Neuronal stem cell (in vitro differentiated cells): ENCODE measurements around the gene ZNF846.

Experiments used
- DNase-seq: peaks from one replicate; pipeline ENCODE4 v3.0.0-alpha.2; 2013; ENCODE audit warnings: low spot score
- H2AFZ ChIP-seq: one replicate; pipeline ENCODE4 v1.6.1; 2013; ENCODE audit warnings: mild to moderate bottlenecking, low read length, inconsistent platforms
- H2AK5ac ChIP-seq: 2 replicates; pipeline ENCODE4 v1.6.1; 2013; ENCODE audit warnings: low read depth, mild to moderate bottlenecking, inconsistent platforms, low read length, moderate library complexity, mixed read lengths
- H2BK120ac ChIP-seq: 2 replicates; pipeline ENCODE4 v1.6.1; 2013; ENCODE audit warnings: low read depth, mild to moderate bottlenecking, inconsistent platforms, low read length, moderate library complexity, mixed read lengths
- H2BK12ac ChIP-seq: one replicate; pipeline ENCODE4 v1.6.1; 2013; ENCODE audit warnings: low read length, inconsistent platforms
- H2BK15ac ChIP-seq: 2 replicates; pipeline ENCODE4 v1.6.1; 2013; ENCODE audit warnings: mild to moderate bottlenecking, low read length, inconsistent platforms, mixed read lengths
- H2BK5ac ChIP-seq: one replicate; pipeline ENCODE4 v1.6.1; 2013; ENCODE audit warnings: inconsistent platforms, mild to moderate bottlenecking, low read length, moderate library complexity
- H3K14ac ChIP-seq: one replicate; pipeline ENCODE4 v1.6.1; 2013; ENCODE audit warnings: low read length, inconsistent platforms
- H3K18ac ChIP-seq: 2 replicates; pipeline ENCODE4 v1.6.1; 2013; ENCODE audit warnings: low read length, inconsistent platforms
- H3K23ac ChIP-seq: 2 replicates; pipeline ENCODE4 v1.6.1; 2013; ENCODE audit warnings: low read depth, mild to moderate bottlenecking, mixed read lengths, low read length, inconsistent platforms; ENCODE audit not compliant: poor library complexity
- H3K27ac ChIP-seq: replicated peaks from 3 replicates; pipeline ENCODE4 v1.5.1; 2013; ENCODE audit warnings: low read length, inconsistent platforms
- H3K27me3 ChIP-seq, 3 experiments: 2 replicates each; pipeline ENCODE4 v1.6.1; 2013; ENCODE audit warnings: low read length in 3 of 3, mild to moderate bottlenecking in 2 of 3, inconsistent platforms in 1 of 3, low read depth in 1 of 3, mixed read lengths in 1 of 3, moderate library complexity in 1 of 3; ENCODE audit not compliant: control insufficient read depth in 3 of 3, insufficient read depth in 3 of 3
- H3K36me3 ChIP-seq, 2 donors: replicated peaks in 1 of 2; 2 replicates each; pipeline ENCODE4 v1.6.1; 2013; ENCODE audit warnings: low read length in 2 of 2; ENCODE audit not compliant: control insufficient read depth in 2 of 2, insufficient read depth in 2 of 2
- H3K4ac ChIP-seq: 2 replicates; pipeline ENCODE4 v1.6.1; 2013; ENCODE audit warnings: inconsistent platforms, mild to moderate bottlenecking, low read length, moderate library complexity
- H3K4me1 ChIP-seq, 2 donors: 1 replicate in 1 of 2; 2 replicates in 1 of 2; pipeline ENCODE4 v1.6.1; 2013; ENCODE audit warnings: low read length in 2 of 2, low read depth in 1 of 2; ENCODE audit not compliant: control insufficient read depth in 2 of 2, insufficient read depth in 1 of 2
- H3K4me2 ChIP-seq: one replicate; pipeline ENCODE4 v1.6.1; 2013; ENCODE audit warnings: mild to moderate bottlenecking, low read length, inconsistent platforms; ENCODE audit not compliant: insufficient read depth, poor library complexity, severe bottlenecking
- H3K4me3 ChIP-seq, 2 donors: 2 replicates each; pipeline ENCODE4 v1.5.1; 2013; ENCODE audit warnings: low read length in 2 of 2, mild to moderate bottlenecking in 2 of 2, inconsistent platforms in 1 of 2, moderate library complexity in 1 of 2
- H3K79me1 ChIP-seq: one replicate; pipeline ENCODE4 v1.6.1; 2013; ENCODE audit warnings: low read depth, mild to moderate bottlenecking, inconsistent platforms, low read length, moderate library complexity
- H3K9ac ChIP-seq: one replicate; pipeline ENCODE4 v1.6.1; 2013; ENCODE audit warnings: mild to moderate bottlenecking, low read depth, low read length, inconsistent platforms; ENCODE audit not compliant: poor library complexity
- H3K9me3 ChIP-seq, 2 donors: replicated peaks in 1 of 2; 2 replicates each; pipeline versions ENCODE3 to v1.6.1; 2013; ENCODE audit warnings: low read length in 2 of 2, mild to moderate bottlenecking in 2 of 2, inconsistent platforms in 1 of 2, low read depth in 1 of 2, mixed read lengths in 1 of 2, moderate library complexity in 1 of 2; ENCODE audit not compliant: control insufficient read depth in 2 of 2, insufficient read depth in 1 of 2
- H4K8ac ChIP-seq: one replicate; pipeline ENCODE4 v1.6.1; 2013; ENCODE audit warnings: low read depth, mild to moderate bottlenecking, inconsistent platforms, low read length, moderate library complexity
- H4K91ac ChIP-seq: one replicate; pipeline ENCODE4 v1.6.1; 2013; ENCODE audit warnings: low read length, low read depth, mild to moderate bottlenecking, inconsistent platforms; ENCODE audit not compliant: poor library complexity
- WGBS, 2 donors: extraction: QIAGEN DNeasy Blood & Tissue Kit; methylation state at CpG; one replicate each; pipeline ENCODE4 v1.1.7; 2013; ENCODE audit warnings: missing lambda C conversion rate in 2 of 2, mixed read lengths in 1 of 2; ENCODE audit not compliant: insufficient read length in 2 of 2, insufficient replicate concordance in 1 of 2; ENCODE audit errors: extremely low coverage in 2 of 2; 5-methylcytosine and 5-hydroxymethylcytosine counted together

ZNF846 gene

DNA sequence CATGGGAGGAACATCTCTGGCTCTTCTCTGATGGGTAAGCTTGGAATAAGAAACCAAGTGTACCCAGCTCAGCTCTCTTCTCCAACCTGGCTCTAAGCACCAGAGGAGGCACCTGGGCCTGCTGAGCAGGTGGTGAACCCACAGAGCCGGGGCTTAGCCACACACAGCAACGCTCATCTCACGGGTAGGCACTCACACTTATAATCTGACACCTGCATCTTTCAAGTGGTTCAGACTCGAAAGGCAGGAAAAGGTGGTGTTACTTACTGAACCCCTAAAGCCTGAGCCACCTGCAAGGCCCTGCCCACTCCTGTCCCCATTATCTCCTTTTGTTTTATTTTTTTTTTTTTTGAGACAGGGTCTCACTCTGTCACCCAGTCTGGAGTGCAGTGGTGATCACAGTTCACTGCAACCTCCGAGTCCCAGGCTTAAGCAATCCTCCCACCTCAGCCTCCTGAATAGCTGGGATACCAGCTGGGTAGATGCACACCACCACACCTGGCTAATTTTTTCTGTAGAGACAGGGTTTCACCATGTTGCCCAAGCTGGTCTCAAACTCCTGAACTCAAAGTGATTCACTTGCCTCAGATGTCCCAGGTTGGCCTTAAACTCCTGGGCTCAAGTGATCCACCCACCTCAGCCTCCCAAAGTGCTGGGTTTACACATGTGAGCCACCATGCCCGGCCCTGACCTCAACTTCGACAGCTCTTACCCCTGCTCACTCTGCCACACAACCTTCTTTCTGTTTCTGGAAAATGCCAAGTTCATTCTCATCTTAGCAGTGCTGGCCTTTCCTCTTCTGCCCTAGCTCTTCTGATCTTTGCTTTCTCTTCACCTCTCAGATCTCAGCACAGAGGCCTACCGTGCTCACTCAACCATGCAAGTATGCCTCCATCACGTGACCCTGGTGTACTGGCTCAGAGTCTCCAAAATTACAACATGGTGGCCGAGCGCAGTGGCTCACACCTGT lies 40.6 kb upstream of the ZNF846 start:
- DNase-seq = no peak
- no peak overlapping the region for H2BK12ac ChIP-seq
- no peak overlapping the region for H3K14ac ChIP-seq
- no peak overlapping the region for H3K4ac ChIP-seq
- H3K9me3 ChIP-seq = no peaks in the 10 kb centered on the region
- no peak overlapping the region for H3K23ac ChIP-seq
- H4K91ac ChIP-seq = no peak overlapping the region
- no peak overlapping the region for H2BK120ac ChIP-seq
- no peak overlapping the region for H2BK15ac ChIP-seq
- no peak overlapping the region for H3K9ac ChIP-seq
- H2AFZ ChIP-seq = no peak overlapping the region
- H2AK5ac ChIP-seq = no peak overlapping the region
- H3K4me1 ChIP-seq = no peaks in the 10 kb centered on the region
- H3K79me1 ChIP-seq = peaks cover 2% of the 10 kb centered on the region
- H3K4me3 ChIP-seq = no peak overlapping the region
- peak overlapping the region; percentile 96 for H4K8ac ChIP-seq
- WGBS, 2 donors = no CpG with 5 or more reads among the region's 11 CpGs
- no peaks in the 10 kb centered on the region for H3K27me3 ChIP-seq
- H2BK5ac ChIP-seq = no peak overlapping the region
- no peak overlapping the region for H3K18ac ChIP-seq
- no peak overlapping the region for H3K27ac ChIP-seq
- no peak overlapping the region for H3K4me2 ChIP-seq
- H3K36me3 ChIP-seq = peaks cover 31 to 70% of the 10 kb centered on the region in 2 donors

DNA sequence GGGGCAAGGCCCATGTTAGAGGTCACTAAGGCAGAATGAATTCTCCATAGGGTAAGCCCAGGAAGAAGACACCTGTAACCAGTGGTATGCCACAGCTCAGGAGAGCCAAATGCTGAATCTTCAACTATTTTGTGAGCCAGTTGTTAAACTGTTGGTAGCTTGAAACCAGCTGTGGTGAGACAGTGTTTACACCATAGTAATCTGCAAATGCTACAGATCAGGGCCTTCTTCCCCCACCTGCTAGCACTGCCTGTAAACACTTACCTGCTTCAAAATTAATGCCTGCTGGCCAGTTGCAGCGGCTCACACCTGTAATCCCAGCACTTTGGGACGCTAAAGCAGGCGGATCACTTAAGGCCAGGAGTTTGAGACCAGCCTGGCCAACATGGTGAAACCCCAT lies 38.3 kb upstream of the ZNF846 start:
- Histone ChIP-seq H4K91ac (no peak overlapping the region), H3K4me2 (no peak overlapping the region), H3K9me3 (no peaks in the 10 kb centered on the region), H2AK5ac (no peak overlapping the region), H2BK15ac (no peak overlapping the region), H3K9ac (no peak overlapping the region), H3K4me3 (no peak overlapping the region), H3K79me1 (peaks cover 2% of the 10 kb centered on the region), H3K27ac (no peak overlapping the region), H3K18ac (no peak overlapping the region), H2AFZ (no peak overlapping the region), H2BK120ac (no peak overlapping the region), H3K36me3 (peaks cover 31 to 74% of the 10 kb centered on the region in 2 donors), H3K23ac (no peak overlapping the region), H3K4me1 (no peaks in the 10 kb centered on the region), H2BK12ac (no peak overlapping the region), H3K27me3 (no peaks in the 10 kb centered on the region), H3K4ac (no peak overlapping the region), H4K8ac (no peak overlapping the region), H3K14ac (no peak overlapping the region), H2BK5ac (no peak overlapping the region)
- no peak for DNase-seq
- WGBS, 2 donors = no CpG with 5 or more reads among the region's 3 CpGs

DNA sequence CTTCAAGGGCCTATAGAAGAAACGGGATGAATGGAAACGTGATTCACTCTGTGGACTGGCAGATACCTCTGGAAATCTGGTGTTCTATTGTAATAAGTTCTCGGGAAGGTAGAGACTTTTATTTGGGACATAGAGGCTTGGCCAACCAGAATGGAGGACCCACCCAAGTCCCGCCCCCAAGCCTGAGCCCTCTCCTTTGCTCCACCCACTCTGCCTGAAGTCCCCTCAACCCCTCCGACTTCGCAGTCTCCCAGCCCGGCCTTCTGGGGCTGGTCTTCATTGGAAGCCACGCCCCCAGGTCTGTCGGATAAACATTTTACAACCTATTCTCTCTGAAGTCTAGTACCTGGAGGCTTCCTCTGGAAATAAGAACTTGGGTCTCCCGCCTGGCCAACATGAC lies 33.4 kb upstream of the ZNF846 start:
- Histone ChIP-seq H3K79me1 (no peaks in the 10 kb centered on the region), H3K27ac (no peak overlapping the region), H3K27me3 (no peaks in the 10 kb centered on the region), H3K9ac (no peak overlapping the region), H3K23ac (no peak overlapping the region), H3K4me3 (no peak overlapping the region), H3K9me3 (no peaks in the 10 kb centered on the region), H3K14ac (no peak overlapping the region), H2AFZ (no peak overlapping the region), H2BK5ac (no peak overlapping the region), H4K8ac (no peak overlapping the region), H3K4ac (no peak overlapping the region), H4K91ac (no peak overlapping the region), H2BK12ac (no peak overlapping the region), H3K36me3 (peaks cover 6 to 32% of the 10 kb centered on the region in 2 donors), H2BK120ac (no peak overlapping the region), H2BK15ac (no peak overlapping the region), H3K18ac (no peak overlapping the region), H3K4me1 (no peaks in the 10 kb centered on the region), H2AK5ac (no peak overlapping the region), H3K4me2 (no peak overlapping the region)
- DNase-seq = no peak
- no CpG with 5 or more reads among the region's 10 CpGs for WGBS, 2 donors

DNA sequence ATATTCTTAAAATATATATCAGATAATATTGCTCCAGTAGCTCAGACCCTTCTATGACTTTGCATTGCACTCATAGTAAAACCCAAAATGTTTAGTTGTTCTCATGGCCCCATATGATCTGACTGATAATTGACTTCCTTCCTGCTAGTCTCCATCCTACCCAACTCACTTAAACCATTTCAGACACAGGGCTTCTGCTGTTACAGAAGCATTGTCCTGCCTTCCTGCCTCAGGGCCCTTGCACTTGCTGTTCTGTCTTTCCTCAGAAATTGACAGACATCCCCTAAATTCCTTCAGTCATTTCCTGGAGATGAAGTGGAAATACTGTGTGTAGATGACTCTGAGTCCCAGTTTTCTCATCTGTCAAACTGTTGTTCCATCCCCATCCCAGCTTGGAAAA lies 30.6 kb upstream of the ZNF846 start:
- Histone ChIP-seq H3K23ac (no peak overlapping the region), H3K4me1 (no peaks in the 10 kb centered on the region), H2AK5ac (no peak overlapping the region), H3K4me2 (no peak overlapping the region), H3K27ac (no peak overlapping the region), H3K4ac (no peak overlapping the region), H3K27me3 (no peaks in the 10 kb centered on the region), H2BK120ac (no peak overlapping the region), H4K91ac (no peak overlapping the region), H3K14ac (no peak overlapping the region), H3K9ac (no peak overlapping the region), H2BK15ac (no peak overlapping the region), H2AFZ (no peak overlapping the region), H4K8ac (no peak overlapping the region), H3K9me3 (no peaks in the 10 kb centered on the region), H3K18ac (no peak overlapping the region), H3K36me3 (peaks cover 0 to 11% of the 10 kb centered on the region in 2 donors), H3K79me1 (no peaks in the 10 kb centered on the region), H2BK12ac (no peak overlapping the region), H3K4me3 (no peak overlapping the region), H2BK5ac (no peak overlapping the region)
- no peak for DNase-seq
